ENCODE results near the gene WNT16.

- TF ChIP-seq CTCF (IDR thresholded peaks at IDR 0.05) (no peak), POLR2A (IDR thresholded peaks at IDR 0.05) (no peak)
Measured at GRCh38 chr7:121355574-121355973, 26.8 kb downstream of the WNT16 start.

All from thyroid gland (tissue), 4 donors.